Nephron progenitor cell (in vitro differentiated cells): Measurements from ENCODE around the gene GRAP.

ENCODE experiments used
- DNase-seq: peaks from one replicate; pipeline ENCODE4 v3.0.0; 2021
- H3K27ac Mint-ChIP-seq: 2 replicates; pipeline ENCODE4 v1.8.0; 2021; ENCODE audit warnings: mild to moderate bottlenecking, moderate library complexity, mixed read lengths
- H3K27me3 Mint-ChIP-seq: 2 replicates; pipeline ENCODE4 v1.8.0; 2021; ENCODE audit warnings: mild to moderate bottlenecking, low read depth, mixed read lengths; ENCODE audit not compliant: poor library complexity
- H3K36me3 Mint-ChIP-seq: 2 replicates; pipeline ENCODE4 v1.8.0; 2021; ENCODE audit warnings: low read depth, mixed read lengths
- H3K4me1 Mint-ChIP-seq: 2 replicates; pipeline ENCODE4 v1.8.0; 2021; ENCODE audit warnings: mixed read lengths
- H3K4me3 Mint-ChIP-seq: 2 replicates; pipeline ENCODE4 v1.8.0; 2021; ENCODE audit warnings: mild to moderate bottlenecking, moderate library complexity, mixed read lengths
- H3K9me3 Mint-ChIP-seq: 2 replicates; pipeline ENCODE4 v1.8.0; 2021; ENCODE audit warnings: mild to moderate bottlenecking, moderate library complexity, mixed read lengths
- CTCF ChIP-seq: fragments of 200-600 bp; sonication (generic); IDR thresholded peaks from 2 replicates; pipeline ENCODE4 v1.5.0; 2021; ENCODE audit warnings: antibody characterized with exemption

The GRAP gene

GRCh38 chr17:19010729-19011505, 35.8 kb downstream of the GRAP start:
- no peak for TF ChIP-seq CTCF
- Mint-ChIP-seq H3K4me3 (no peak overlapping the region), H3K4me1 (peaks cover 38% of the 10 kb centered on the region), H3K36me3 (no peaks in the 10 kb centered on the region), H3K27me3 (peaks cover 12% of the 10 kb centered on the region), H3K9me3 (peaks cover 12% of the 10 kb centered on the region), H3K27ac (peak overlapping the region; percentile 33)
- DNase-seq: no peak

GRCh38 chr17:19009970-19010369, 36.8 kb downstream of the GRAP start:
- H3K27ac Mint-ChIP-seq: no peak overlapping the region
- peaks cover 12% of the 10 kb centered on the region for H3K27me3 Mint-ChIP-seq
- H3K4me1 Mint-ChIP-seq: peaks cover 34% of the 10 kb centered on the region
- H3K4me3 Mint-ChIP-seq: no peak overlapping the region
- peaks cover 14% of the 10 kb centered on the region for H3K9me3 Mint-ChIP-seq
- no peak for TF ChIP-seq CTCF
- H3K36me3 Mint-ChIP-seq: no peaks in the 10 kb centered on the region
- no peak for DNase-seq

GRCh38 chr17:19006698-19007097, 40.1 kb downstream of the GRAP start:
- no peaks in the 10 kb centered on the region for H3K36me3 Mint-ChIP-seq
- H3K27ac Mint-ChIP-seq: no peak overlapping the region
- DNase-seq: no peak
- TF ChIP-seq CTCF: no peak
- no peak overlapping the region for H3K4me3 Mint-ChIP-seq
- H3K27me3 Mint-ChIP-seq: peaks cover 21% of the 10 kb centered on the region
- H3K9me3 Mint-ChIP-seq: peaks cover 14% of the 10 kb centered on the region
- peaks cover 35% of the 10 kb centered on the region for H3K4me1 Mint-ChIP-seq

GRCh38 chr17:19005789-19006430, 40.8 kb downstream of the GRAP start:
- TF ChIP-seq CTCF: no peak
- no peaks in the 10 kb centered on the region for H3K36me3 Mint-ChIP-seq
- no peak overlapping the region for H3K27ac Mint-ChIP-seq

GRCh38 chr17:19005137-19005773, 41.5 kb downstream of the GRAP start:
- Mint-ChIP-seq H3K27me3 (peaks cover 21% of the 10 kb centered on the region), H3K27ac (no peak overlapping the region), H3K4me3 (peak overlapping the region; percentile 67), H3K36me3 (no peaks in the 10 kb centered on the region), H3K9me3 (peaks cover 14% of the 10 kb centered on the region), H3K4me1 (peaks cover 30% of the 10 kb centered on the region)
- TF ChIP-seq CTCF: no peak
- no peak for DNase-seq

More at GRCh38 chr17:19005789-19006430, 40.8 kb downstream of the GRAP start:
- DNase-seq: no peak
- peak overlapping the region; percentile 58 for H3K4me3 Mint-ChIP-seq
- H3K4me1 Mint-ChIP-seq: peaks cover 34% of the 10 kb centered on the region
- peaks cover 14% of the 10 kb centered on the region for H3K9me3 Mint-ChIP-seq
- peaks cover 21% of the 10 kb centered on the region for H3K27me3 Mint-ChIP-seq
